OCI-LY7 (cell line): ENCODE measurements around the gene MFF. TPM values are rescaled to one million over a fixed set of nuclear protein-coding genes. Genes with fewer than 3 reads are reported as not detected.
"Not testable (repeated sequence)": the region's sequence is repeated elsewhere in the genome, so short reads cannot be mapped to it uniquely, and the experiment has no call there.

Experiments
- BruUV-seq: library from RNA; stranded (reverse); fragments of 400-500 nt; replicated peaks from 2 replicates; lab custom pipeline; 2021; lab: Mats Ljungman, UMichigan
- CTCF ChIA-PET: fragments of 300-600 bp; sonication (Branson Sonifier 250); formaldehyde crosslinking; loops from one replicate; lab custom pipeline; 2022; ENCODE audit warnings: antibody characterized with exemption; ENCODE audit not compliant: unreplicated experiment; lab: Charles Lee
- POLR2A ChIA-PET: fragments of 300-600 bp; sonication (Branson Sonifier 250); formaldehyde crosslinking; loops from one replicate; lab custom pipeline; 2022; ENCODE audit warnings: antibody characterized with exemption; lab: Charles Lee
- DNase-seq: peaks from one replicate; pipeline ENCODE4 v3.0.0-alpha.2; 2015; ENCODE audit warnings: low spot score
- H2AFZ ChIP-seq: fragments of 200-600 bp; sonication (generic), shearing (Covaris generic); 2 replicates; pipeline ENCODE4 v1.6.1; 2014; ENCODE audit warnings: mild to moderate bottlenecking, antibody characterized with exemption, low read length, moderate library complexity
- H3K27ac ChIP-seq: fragments of 200-600 bp; sonication (generic); 2 replicates; pipeline ENCODE4 v1.5.1; 2014; ENCODE audit warnings: mixed run types, low read depth, mild to moderate bottlenecking, moderate library complexity, low read length, inconsistent platforms; ENCODE audit not compliant: poor library complexity, severe bottlenecking
- H3K36me3 ChIP-seq: fragments of 200-600 bp; sonication (generic); 2 replicates; pipeline ENCODE4 v1.6.1; 2014; ENCODE audit warnings: mild to moderate bottlenecking, antibody characterized with exemption, low read length, moderate library complexity, mixed read lengths; ENCODE audit not compliant: insufficient read depth
- H3K4me1 ChIP-seq: fragments of 200-600 bp; sonication (generic); 2 replicates; pipeline ENCODE4 v1.5.1; 2014; ENCODE audit warnings: mild to moderate bottlenecking, low read length; ENCODE audit not compliant: insufficient read depth, poor library complexity, severe bottlenecking
- H3K4me2 ChIP-seq: fragments of 200-600 bp; sonication (generic); 2 replicates; pipeline ENCODE4 v1.6.1; 2014; ENCODE audit warnings: mild to moderate bottlenecking, low read length
- H3K4me3 ChIP-seq: fragments of 200-600 bp; sonication (generic); 2 replicates; pipeline ENCODE4 v1.5.1; 2014; ENCODE audit warnings: mild to moderate bottlenecking, low read depth, low read length; ENCODE audit not compliant: poor library complexity, severe bottlenecking
- H3K79me2 ChIP-seq: fragments of 200-600 bp; sonication (generic); 2 replicates; pipeline ENCODE4 v1.6.1; 2016; ENCODE audit warnings: low read depth, mild to moderate bottlenecking, low read length, moderate library complexity, mixed read lengths; ENCODE audit not compliant: insufficient read depth
- H3K9me2 ChIP-seq: fragments of 200-600 bp; sonication (generic); 2 replicates; pipeline ENCODE4 v1.6.1; 2016; ENCODE audit warnings: mild to moderate bottlenecking, low read length, mixed read lengths; ENCODE audit not compliant: insufficient read depth
- H3K9me3 ChIP-seq: fragments of 200-600 bp; sonication (generic); 2 replicates; pipeline ENCODE4 v1.6.1; 2014; ENCODE audit warnings: mild to moderate bottlenecking, mixed run types, low read length, mixed read lengths
- H4K20me1 ChIP-seq: fragments of 200-600 bp; sonication (generic); 2 replicates; pipeline ENCODE4 v1.6.1; 2014; ENCODE audit warnings: mild to moderate bottlenecking, antibody characterized with exemption, low read length, moderate library complexity, mixed read lengths; ENCODE audit not compliant: insufficient read depth
- CTCF ChIP-seq: fragments of 200-600 bp; sonication (generic); conservative IDR thresholded peaks from 2 replicates; pipeline ENCODE4 v1.5.1; 2014; ENCODE audit warnings: mild to moderate bottlenecking, antibody characterized with exemption, low read length, moderate library complexity, mixed read lengths
- EZH2phosphoT487 ChIP-seq: fragments of 200-600 bp; sonication (generic); IDR thresholded peaks from 2 replicates; pipeline ENCODE4 v1.6.1; 2018; ENCODE audit warnings: low read depth, borderline replicate concordance, mild to moderate bottlenecking, mixed run types, antibody characterized with exemption, low read length, moderate library complexity, mixed read lengths
- intact Hi-C: fragments of 100-400 bp; cut with micrococcal nuclease; formaldehyde crosslinking; loops from one replicate; pipeline ENCODE4 v1.10.0; 2022; ENCODE audit not compliant: unreplicated experiment
- total RNA-seq, 2 experiments: library from RNA; depleted of rRNA in 1 of 2; stranded (reverse); fragments of >200 nt in 1 of 2; shearing (Covaris generic) in 1 of 2; gene quantifications; 2 replicates each; pipeline ENCODE4 v1.2.3, GENCODE V29; 2014 to 2022

Gene MFF
- total RNA-seq, 2 experiments from 2014 or later, result 66.6 to 72.1 TPM

GRCh38 chr2:227351639-227352038, 26.6 kb downstream of the MFF start:
- ChIA-PET POLR2A (interaction anchor here (1.0 to 1.3 kb wide), 3 partner anchors 10 to 15 kb away, joined by 3 to 4 read pairs (median 4); no protein-coding TSS in a partner anchor), CTCF (no interaction called here)
- Histone ChIP-seq H3K36me3 (peaks cover 45% of the 10 kb centered on the region; the same call in 1 of the 2 replicates), H2AFZ (no peak overlapping the region), H3K9me3 (no peaks in the 10 kb centered on the region), H3K4me2 (no peak overlapping the region), H4K20me1 (no peaks in the 10 kb centered on the region; the same call in 1 of the 2 replicates), H3K9me2 (no peaks in the 10 kb centered on the region), H3K4me3 (no peak overlapping the region), H3K79me2 (no peaks in the 10 kb centered on the region), H3K27ac (no peak overlapping the region), H3K4me1 (no peaks in the 10 kb centered on the region)
- BruUV-seq, result no TSS peak
- no peak for DNase-seq
- intact Hi-C loops, result no loop called here
- TF ChIP-seq CTCF, result no peak
- no peak for TF ChIP-seq EZH2phosphoT487

GRCh38 chr2:227360351-227360750, 35.3 kb downstream of the MFF start:
- no peak for DNase-seq
- no peaks in the 10 kb centered on the region for H3K9me3 ChIP-seq
- no peak overlapping the region for H3K27ac ChIP-seq
- intact Hi-C loops, result no loop called here
- ChIA-PET CTCF (no interaction called here), POLR2A (no interaction called here)
- TF ChIP-seq EZH2phosphoT487 (no peak), CTCF (no peak)
- H3K36me3 ChIP-seq, result peaks cover 42% of the 10 kb centered on the region
- H3K9me2 ChIP-seq, result no peaks in the 10 kb centered on the region
- no peak overlapping the region for H3K4me2 ChIP-seq
- H3K4me3 ChIP-seq, result no peak overlapping the region
- H4K20me1 ChIP-seq, result no peaks in the 10 kb centered on the region
- H3K4me1 ChIP-seq, result no peaks in the 10 kb centered on the region
- H3K79me2 ChIP-seq, result no peaks in the 10 kb centered on the region
- no peak overlapping the region for H2AFZ ChIP-seq
- no TSS peak for BruUV-seq

- POLR2A ChIA-PET, result no interaction called here
- Histone ChIP-seq H3K4me3 (no peak overlapping the region), H3K27ac (no peak overlapping the region), H3K9me2 (no peaks in the 10 kb centered on the region), H3K9me3 (no peaks in the 10 kb centered on the region), H2AFZ (no peak overlapping the region), H3K36me3 (peaks cover 14% of the 10 kb centered on the region), H3K79me2 (no peaks in the 10 kb centered on the region), H3K4me2 (no peak overlapping the region), H3K4me1 (no peaks in the 10 kb centered on the region), H4K20me1 (no peaks in the 10 kb centered on the region)
- intact Hi-C loops, result no loop called here
- CTCF ChIA-PET, result no interaction called here
- TF ChIP-seq EZH2phosphoT487, result no peak
- TF ChIP-seq CTCF, result peak; percentile 58
- no TSS peak for BruUV-seq
- no peak for DNase-seq
Measured at GRCh38 chr2:227363756-227364155, 38.7 kb downstream of the MFF start.

GRCh38 chr2:227364585-227365263, 39.7 kb downstream of the MFF start:
- H3K36me3 ChIP-seq, CTCF ChIA-PET, H4K20me1 ChIP-seq, DNase-seq, H3K27ac ChIP-seq, H3K4me1 ChIP-seq, H3K9me3 ChIP-seq, H3K4me3 ChIP-seq, H3K9me2 ChIP-seq, H3K79me2 ChIP-seq, H3K4me2 ChIP-seq, BruUV-seq, H2AFZ ChIP-seq, intact Hi-C loops: not testable (repeated sequence)
- POLR2A ChIA-PET, result interaction anchor here (0.6 kb wide), 1 partner anchor 22 kb away, joined by 4 read pairs; no protein-coding TSS in a partner anchor
